Neural cell (in vitro differentiated cells): Measurements from ENCODE around the gene CCDC27. TPM values are rescaled to one million over a fixed set of nuclear protein-coding genes. Genes with fewer than 3 reads are reported as not detected.

ENCODE experiments used
- H2AFZ ChIP-seq: fragments of 200-600, 300-800 bp; sonication (generic), shearing (Covaris generic); 2 replicates; pipeline ENCODE4 v1.6.0; 2014; ENCODE audit warnings: low read depth, mild to moderate bottlenecking, antibody characterized with exemption, low read length, moderate library complexity
- H3F3A ChIP-seq: fragments of 200-600 bp; shearing (Covaris generic); 2 replicates; pipeline ENCODE4 v1.6.1; 2016; ENCODE audit warnings: mild to moderate bottlenecking, moderate library complexity, mixed read lengths, antibody characterized with exemption, low read length; ENCODE audit not compliant: insufficient read depth, poor library complexity, severe bottlenecking
- H3K27ac ChIP-seq: fragments of 200-600, 300-800 bp; sonication (generic), shearing (Covaris generic); 2 replicates; pipeline ENCODE4 v1.5.1; 2014; ENCODE audit warnings: mild to moderate bottlenecking, low read length, moderate library complexity
- H3K27me3 ChIP-seq: fragments of 300-800, 200-600 bp; sonication (generic), shearing (Covaris generic); 2 replicates; pipeline ENCODE4 v1.6.0; 2014; ENCODE audit warnings: mild to moderate bottlenecking, low read depth, low read length, moderate library complexity; ENCODE audit not compliant: insufficient read depth
- H3K36me3 ChIP-seq: fragments of 300-800, 200-600 bp; sonication (generic), shearing (Covaris generic); 2 replicates; pipeline ENCODE4 v1.5.1; 2014; ENCODE audit warnings: mild to moderate bottlenecking, antibody characterized with exemption, low read length, moderate library complexity; ENCODE audit not compliant: insufficient read depth
- H3K4me2 ChIP-seq: fragments of 300-800, 200-600 bp; sonication (generic), shearing (Covaris generic); 2 replicates; pipeline ENCODE4 v1.6.0; 2014; ENCODE audit warnings: mild to moderate bottlenecking, low read length
- H3K4me3 ChIP-seq: fragments of 300-800, 200-600 bp; sonication (generic), shearing (Covaris generic); 2 replicates; pipeline ENCODE4 v1.5.1; 2014; ENCODE audit warnings: mild to moderate bottlenecking, low read length, moderate library complexity
- H3K79me2 ChIP-seq: fragments of 200-600 bp; shearing (Covaris generic); replicated peaks from 2 replicates; pipeline ENCODE4 v1.6.0; 2014; ENCODE audit warnings: mild to moderate bottlenecking, low read length, moderate library complexity; ENCODE audit not compliant: insufficient read depth
- H3K9ac ChIP-seq: fragments of 300-800, 200-600 bp; sonication (generic), shearing (Covaris generic); 2 replicates; pipeline ENCODE4 v1.6.1; 2016; ENCODE audit warnings: mild to moderate bottlenecking, low read length, mixed read lengths
- H3K9me2 ChIP-seq: fragments of 200-600 bp; shearing (Covaris generic); 2 replicates; pipeline ENCODE4 v1.6.1; 2016; ENCODE audit warnings: mild to moderate bottlenecking, low read length, mixed read lengths; ENCODE audit not compliant: insufficient read depth
- H3K9me3 ChIP-seq: fragments of 200-600, 300-800 bp; sonication (generic), shearing (Covaris generic); 2 replicates; pipeline ENCODE4 v1.6.1; 2016; ENCODE audit warnings: mild to moderate bottlenecking, mixed run types, low read length, moderate library complexity, mixed read lengths
- H4K20me1 ChIP-seq: fragments of 200-600 bp; shearing (Covaris generic); 2 replicates; pipeline ENCODE4 v1.6.1; 2016; ENCODE audit warnings: mild to moderate bottlenecking, mixed run types; ENCODE audit not compliant: insufficient read depth
- CTCF ChIP-seq: fragments of 450-650 bp; IDR thresholded peaks from 2 replicates; pipeline ENCODE4 v1.5.1; 2014; ENCODE audit warnings: antibody characterized with exemption, mild to moderate bottlenecking, moderate library complexity; ENCODE audit not compliant: poor library complexity, severe bottlenecking
- EP300 ChIP-seq: fragments of 450-650 bp; conservative IDR thresholded peaks from 2 replicates; pipeline ENCODE4 v1.6.1; 2014; ENCODE audit warnings: antibody characterized with exemption, mild to moderate bottlenecking, moderate library complexity; ENCODE audit not compliant: poor library complexity, severe bottlenecking
- EZH2 ChIP-seq: fragments of 200-600, 300-800 bp; shearing (Covaris generic), sonication (generic); IDR thresholded peaks from 2 replicates; pipeline ENCODE4 v1.6.1; 2014; ENCODE audit warnings: antibody characterized with exemption, low read length, borderline replicate concordance, mild to moderate bottlenecking; ENCODE audit not compliant: insufficient read depth, poor library complexity, severe bottlenecking
- MXI1 ChIP-seq: fragments of 450-650 bp; conservative IDR thresholded peaks from 2 replicates; pipeline ENCODE4 v1.6.1; 2014; ENCODE audit warnings: antibody characterized with exemption, mild to moderate bottlenecking; ENCODE audit not compliant: poor library complexity, severe bottlenecking
- POLR2AphosphoS5 ChIP-seq: IDR thresholded peaks from 2 replicates; pipeline ENCODE4 v1.6.1; 2012
- RAD21 ChIP-seq: fragments of 450-650 bp; conservative IDR thresholded peaks from 2 replicates; pipeline ENCODE4 v1.6.1; 2014; ENCODE audit warnings: antibody characterized with exemption, mild to moderate bottlenecking, moderate library complexity
- REST ChIP-seq: IDR thresholded peaks from 2 replicates; pipeline ENCODE4 v1.6.1; 2012; ENCODE audit warnings: borderline replicate concordance
- SMC3 ChIP-seq: fragments of 450-650 bp; conservative IDR thresholded peaks from 2 replicates; pipeline ENCODE4 v1.6.1; 2014; ENCODE audit warnings: antibody characterized with exemption, mild to moderate bottlenecking, moderate library complexity; ENCODE audit not compliant: poor library complexity
- TAF1 ChIP-seq: IDR thresholded peaks from 2 replicates; pipeline ENCODE4 v1.6.1; 2012; ENCODE audit warnings: low read depth
- polyA plus RNA-seq: library from polyadenylated mRNA; depleted of rRNA; stranded (reverse); fragments of >200 nt; gene quantifications from 2 replicates; pipeline ENCODE4 v1.2.3, GENCODE V29; 2014

Gene CCDC27
- polyA plus RNA-seq, 1 donor from 2014 or later = not detected

GRCh38 chr1:3816331-3817137, 64.3 kb downstream of the CCDC27 start:
- Histone ChIP-seq H3F3A (no peaks in the 10 kb centered on the region), H3K27ac (no peak overlapping the region), H3K9me3 (no peaks in the 10 kb centered on the region), H3K9ac (no peak overlapping the region), H3K4me3 (no peak overlapping the region), H3K36me3 (no peaks in the 10 kb centered on the region), H4K20me1 (no peaks in the 10 kb centered on the region), H3K27me3 (no peaks in the 10 kb centered on the region), H3K9me2 (no peaks in the 10 kb centered on the region), H3K79me2 (no peaks in the 10 kb centered on the region), H3K4me2 (no peak overlapping the region), H2AFZ (no peak overlapping the region)
- no peak for TF ChIP-seq EZH2
- no peak for TF ChIP-seq POLR2AphosphoS5
- TF ChIP-seq EP300 = no peak
- TF ChIP-seq CTCF = no peak
- no peak for TF ChIP-seq RAD21
- no peak for TF ChIP-seq REST
- no peak for TF ChIP-seq SMC3
- no peak for TF ChIP-seq MXI1
- no peak for TF ChIP-seq TAF1

GRCh38 chr1:3817138-3817740, 65.0 kb downstream of the CCDC27 start:
- H3K9me3 ChIP-seq = no peaks in the 10 kb centered on the region
- no peaks in the 10 kb centered on the region for H4K20me1 ChIP-seq
- TF ChIP-seq EZH2 (no peak), RAD21 (no peak), CTCF (no peak), REST (no peak), POLR2AphosphoS5 (no peak), EP300 (no peak), MXI1 (no peak), TAF1 (no peak), SMC3 (no peak)
- H3K4me2 ChIP-seq = no peak overlapping the region
- H3K27ac ChIP-seq = no peak overlapping the region
- no peak overlapping the region for H3K9ac ChIP-seq
- H3K9me2 ChIP-seq = no peaks in the 10 kb centered on the region
- no peaks in the 10 kb centered on the region for H3K79me2 ChIP-seq
- no peak overlapping the region for H2AFZ ChIP-seq
- H3F3A ChIP-seq = no peaks in the 10 kb centered on the region
- H3K36me3 ChIP-seq = no peaks in the 10 kb centered on the region
- no peak overlapping the region for H3K4me3 ChIP-seq
- no peaks in the 10 kb centered on the region for H3K27me3 ChIP-seq
